Measurements from ENCODE around the gene IWS1.

DNA sequence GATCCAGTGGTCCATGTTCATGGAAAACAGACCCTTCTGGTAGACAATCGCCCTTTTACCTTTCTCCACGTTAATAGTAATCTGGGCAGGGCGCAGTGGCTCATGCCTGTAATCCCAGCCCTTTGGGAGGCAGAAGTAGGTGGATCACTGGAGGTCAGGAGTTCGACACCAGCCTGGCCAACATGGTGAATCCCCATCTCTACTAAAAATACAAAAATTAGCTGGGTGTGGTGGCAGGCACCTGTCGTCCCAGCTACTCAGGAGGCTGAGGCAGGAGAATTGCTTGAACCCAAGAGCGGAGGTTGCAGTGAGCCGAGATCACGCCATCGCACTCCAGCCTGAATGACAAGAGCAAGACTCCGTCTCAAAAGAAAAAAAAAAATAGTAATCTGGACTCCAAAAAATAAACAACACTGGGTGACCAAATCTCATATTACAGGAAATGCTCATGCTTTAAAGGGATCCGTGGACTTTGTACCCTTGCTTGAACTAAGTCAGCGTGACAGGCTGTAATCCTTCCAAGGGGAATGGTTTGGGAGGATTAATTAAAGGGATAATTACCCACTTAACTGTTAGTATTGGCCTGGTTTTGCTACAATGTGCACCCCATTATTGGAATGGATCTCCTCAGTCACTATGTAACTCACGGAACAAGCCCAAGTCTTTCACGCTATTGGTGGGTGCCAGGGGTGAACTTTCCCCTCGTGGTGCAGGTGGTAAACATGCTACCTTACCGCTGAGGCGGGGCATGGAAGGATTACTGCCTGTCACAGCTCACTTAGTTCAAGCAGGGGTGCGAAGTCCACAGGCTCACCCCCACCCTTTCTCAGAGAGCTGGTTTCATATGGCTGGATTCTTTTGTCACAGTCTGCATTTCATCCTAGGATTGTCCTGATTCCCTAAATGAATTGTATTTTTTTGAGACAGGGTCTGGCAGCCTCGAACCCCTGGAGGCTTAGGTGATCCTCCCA lies 71.4 kb downstream of the IWS1 start:
- TF ChIP-seq, protein P1, sequence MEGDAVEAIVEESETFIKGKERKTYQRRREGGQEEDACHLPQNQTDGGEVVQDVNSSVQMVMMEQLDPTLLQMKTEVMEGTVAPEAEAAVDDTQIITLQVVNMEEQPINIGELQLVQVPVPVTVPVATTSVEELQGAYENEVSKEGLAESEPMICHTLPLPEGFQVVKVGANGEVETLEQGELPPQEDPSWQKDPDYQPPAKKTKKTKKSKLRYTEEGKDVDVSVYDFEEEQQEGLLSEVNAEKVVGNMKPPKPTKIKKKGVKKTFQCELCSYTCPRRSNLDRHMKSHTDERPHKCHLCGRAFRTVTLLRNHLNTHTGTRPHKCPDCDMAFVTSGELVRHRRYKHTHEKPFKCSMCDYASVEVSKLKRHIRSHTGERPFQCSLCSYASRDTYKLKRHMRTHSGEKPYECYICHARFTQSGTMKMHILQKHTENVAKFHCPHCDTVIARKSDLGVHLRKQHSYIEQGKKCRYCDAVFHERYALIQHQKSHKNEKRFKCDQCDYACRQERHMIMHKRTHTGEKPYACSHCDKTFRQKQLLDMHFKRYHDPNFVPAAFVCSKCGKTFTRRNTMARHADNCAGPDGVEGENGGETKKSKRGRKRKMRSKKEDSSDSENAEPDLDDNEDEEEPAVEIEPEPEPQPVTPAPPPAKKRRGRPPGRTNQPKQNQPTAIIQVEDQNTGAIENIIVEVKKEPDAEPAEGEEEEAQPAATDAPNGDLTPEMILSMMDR (IDR thresholded peaks at IDR 0.05): no peak
- TF ChIP-seq POLR2AphosphoS5 (IDR thresholded peaks at IDR 0.05): no peak

Data from gastroesophageal sphincter (tissue), 3 donors.